ENCODE measurements around the gene SULF2. TPM values are rescaled to one million over a fixed set of nuclear protein-coding genes. Genes with fewer than 3 reads are reported as not detected.

SULF2 gene
- total and polyA plus RNA-seq, 9 of the 15 experiments (the other 6 are each of a cell fraction or from before 2014, with no cell fraction given): 0.33 TPM; not detected in 8

- no peak for ATAC-seq
- CTCF ChIA-PET (ENCODE audit: low intra/inter-chr PET ratio): no interaction called here
- H3K27ac ChIP-seq (ENCODE audit: extremely low read depth, low read depth, low read length): no peak overlapping the region
- TF ChIP-seq LCOR (CRISPR knock-in tag; IDR thresholded peaks at IDR 0.05) (no peak), NUFIP1 (IDR thresholded peaks at IDR 0.05; ENCODE audit: partially characterized antibody) (no peak), SRSF9 (IDR thresholded peaks at IDR 0.05; ENCODE audit: borderline replicate concordance, low read depth, low read length) (no peak), ZKSCAN3 (CRISPR knock-in tag; IDR thresholded peaks at IDR 0.05) (no peak), ZNF146 (CRISPR knock-in tag; IDR thresholded peaks at IDR 0.05; ENCODE audit: unreplicated experiment) (no peak), KDM4B (IDR thresholded peaks at IDR 0.05; ENCODE audit: borderline replicate concordance in 2 of 2, low read depth in 1 of 2) (no peak), BRD9 (IDR thresholded peaks at IDR 0.05; ENCODE audit: low read depth, partially characterized antibody) (no peak)
- TF ChIP-seq, protein P1, sequence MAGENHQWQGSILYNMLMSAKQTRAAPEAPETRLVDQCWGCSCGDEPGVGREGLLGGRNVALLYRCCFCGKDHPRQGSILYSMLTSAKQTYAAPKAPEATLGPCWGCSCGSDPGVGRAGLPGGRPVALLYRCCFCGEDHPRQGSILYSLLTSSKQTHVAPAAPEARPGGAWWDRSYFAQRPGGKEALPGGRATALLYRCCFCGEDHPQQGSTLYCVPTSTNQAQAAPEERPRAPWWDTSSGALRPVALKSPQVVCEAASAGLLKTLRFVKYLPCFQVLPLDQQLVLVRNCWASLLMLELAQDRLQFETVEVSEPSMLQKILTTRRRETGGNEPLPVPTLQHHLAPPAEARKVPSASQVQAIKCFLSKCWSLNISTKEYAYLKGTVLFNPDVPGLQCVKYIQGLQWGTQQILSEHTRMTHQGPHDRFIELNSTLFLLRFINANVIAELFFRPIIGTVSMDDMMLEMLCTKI (IDR thresholded peaks at IDR 0.05; ENCODE audit: partially characterized antibody): no peak
- no peak for FAIRE-seq
- no peak overlapping the region for H3K9ac ChIP-seq (ENCODE audit: insufficient read depth in 1 of 2, low read depth in 2 of 2, low read length in 2 of 2)
- H3K36me3 ChIP-seq (ENCODE audit: control insufficient read depth, insufficient read depth, low read length): no peaks in the 10 kb centered on the region
- POLR2A ChIA-PET: no interaction called here
- no peaks in the 10 kb centered on the region for H3K9me3 ChIP-seq (replicated peaks; ENCODE audit: control insufficient read depth, insufficient read depth, low read depth, low read length)
- H3K79me2 ChIP-seq (ENCODE audit: control insufficient read depth, insufficient read depth, low read length): no peaks in the 10 kb centered on the region
- WGBS (ENCODE audit: insufficient coverage, low coverage, missing lambda C conversion rate): 3% methylated on average over 12 of the region's 12 CpGs
- no peaks in the 10 kb centered on the region; the same call in 1 of the 2 replicates for H4K20me1 ChIP-seq (replicated peaks; ENCODE audit: control insufficient read depth, insufficient read depth, low read length)
- no peaks in the 10 kb centered on the region for H3K9me1 ChIP-seq (ENCODE audit: control insufficient read depth, insufficient read depth, low read length)
- no TSS peak for BruUV-seq (replicated peaks)
- no peak overlapping the region for H3K4me3 ChIP-seq
- in situ Hi-C loops (cut with MboI) (no loop called here), intact Hi-C loops (cut with micrococcal nuclease) (no loop called here)
- H3K27me3 ChIP-seq (ENCODE audit: control insufficient read depth in 2 of 2, insufficient read depth in 2 of 2, low read length in 2 of 2): peaks cover 29 to 57% of the 10 kb centered on the region in 2 experiments; a peak in 4 of 5 replicates
- no peak for DNase-seq (ENCODE audit: extremely low read depth in 1 of 4, low spot score in 3 of 4)
- no peak overlapping the region for H3K4me2 ChIP-seq (ENCODE audit: insufficient read depth, low read length)
- peaks cover 0 to 4% of the 10 kb centered on the region in 2 experiments; a peak in 1 of 5 replicates for H3K4me1 ChIP-seq (replicated peaks in 1 of 2; ENCODE audit: control insufficient read depth in 2 of 2, insufficient read depth in 2 of 2, low read length in 2 of 2)
- no peak overlapping the region for H2AFZ ChIP-seq (ENCODE audit: low read depth, low read length)
These were observed 14.3 kb downstream of the SULF2 start for GRCh38 chr20:47770935-47771334.
